Liver (tissue), 9 donors: ENCODE measurements around the gene ELF1. TPM values are rescaled to one million over a fixed set of nuclear protein-coding genes. Genes with fewer than 3 reads are reported as not detected.

Experiments
- DNase-seq: peaks from one replicate; pipeline ENCODE4 v3.0.0-alpha.2; 2017; ENCODE audit warnings: low spot score
- H3K27ac ChIP-seq, 2 donors: one replicate each; pipeline ENCODE4 v1.7.0; 2013; ENCODE audit warnings: inconsistent platforms in 2 of 2, low read length in 2 of 2, control low read depth in 1 of 2, low read depth in 1 of 2, mild to moderate bottlenecking in 1 of 2
- H3K27me3 ChIP-seq, 4 donors: one replicate each; pipeline versions ENCODE4 v1.6.1 to v1.7.0; 2013; ENCODE audit warnings: low read length in 3 of 4, inconsistent platforms in 1 of 4, mild to moderate bottlenecking in 1 of 4, moderate library complexity in 1 of 4; ENCODE audit not compliant: control insufficient read depth in 4 of 4, insufficient read depth in 4 of 4
- H3K36me3 ChIP-seq, 4 donors: one replicate each; pipeline versions ENCODE4 v1.6.1 to v1.7.0; 2013; ENCODE audit warnings: low read length in 3 of 4, mild to moderate bottlenecking in 3 of 4, low read depth in 1 of 4, moderate library complexity in 1 of 4; ENCODE audit not compliant: control insufficient read depth in 4 of 4, insufficient read depth in 3 of 4
- H3K4me1 ChIP-seq, 4 donors: one replicate each; pipeline versions ENCODE4 v1.6.1 to v1.7.0; 2013; ENCODE audit warnings: low read length in 3 of 4, mild to moderate bottlenecking in 3 of 4, moderate library complexity in 1 of 4; ENCODE audit not compliant: control insufficient read depth in 4 of 4, insufficient read depth in 4 of 4
- H3K4me3 ChIP-seq, 3 donors: one replicate each; pipeline versions ENCODE4 v1.6.1 to v1.7.0; 2013; ENCODE audit warnings: low read length in 3 of 3, control low read depth in 1 of 3, low read depth in 1 of 3, mild to moderate bottlenecking in 1 of 3
- H3K9ac ChIP-seq, 2 donors: one replicate each; pipeline ENCODE4 v1.7.0; 2013; ENCODE audit warnings: low read length in 2 of 2, mild to moderate bottlenecking in 2 of 2, moderate library complexity in 2 of 2, control low read depth in 1 of 2, low read depth in 1 of 2
- H3K9me3 ChIP-seq, 4 donors: one replicate each; pipeline versions ENCODE4 v1.6.1 to v1.7.0; 2013; ENCODE audit warnings: low read length in 3 of 4; ENCODE audit not compliant: control insufficient read depth in 4 of 4
- ATF3 ChIP-seq: IDR thresholded peaks from 2 replicates; pipeline ENCODE4 v1.6.1; 2016; ENCODE audit warnings: antibody characterized with exemption
- CTCF ChIP-seq: fragments of 150-350 bp; IDR thresholded peaks from 2 replicates; pipeline ENCODE4 v1.5.1; 2017; ENCODE audit warnings: improper control_type of control experiment, low read depth, low read length; ENCODE audit not compliant: missing input control
- EGR1 ChIP-seq, 2 donors: IDR thresholded peaks; 2 replicates each; pipeline ENCODE4 v1.6.1; 2016 to 2018; ENCODE audit warnings: antibody characterized with exemption in 2 of 2, low read depth in 2 of 2
- FOXA1 ChIP-seq: IDR thresholded peaks from 2 replicates; pipeline ENCODE4 v1.6.1; 2016; ENCODE audit warnings: antibody characterized with exemption
- FOXA2 ChIP-seq: IDR thresholded peaks from 2 replicates; pipeline ENCODE4 v1.6.1; 2016; ENCODE audit warnings: antibody characterized with exemption
- GABPA ChIP-seq, 2 donors: IDR thresholded peaks in 1 of 2; conservative IDR thresholded peaks in 1 of 2; 2 replicates each; pipeline ENCODE4 v1.6.1; 2016; ENCODE audit warnings: antibody characterized with exemption in 2 of 2, mild to moderate bottlenecking in 1 of 2, moderate library complexity in 1 of 2
- HNF4A ChIP-seq, 2 donors: conservative IDR thresholded peaks; 2 replicates each; pipeline ENCODE4 v1.6.1; 2016; ENCODE audit warnings: antibody characterized with exemption in 2 of 2, mild to moderate bottlenecking in 2 of 2
- HNF4G ChIP-seq: IDR thresholded peaks from 2 replicates; pipeline ENCODE4 v1.6.1; 2016; ENCODE audit warnings: antibody characterized with exemption
- JUND ChIP-seq, 2 donors: IDR thresholded peaks; 2 replicates each; pipeline ENCODE4 v1.6.1; 2016; ENCODE audit warnings: antibody characterized with exemption in 2 of 2
- MAX ChIP-seq: IDR thresholded peaks from 2 replicates; pipeline ENCODE4 v1.6.1; 2016; ENCODE audit warnings: antibody characterized with exemption
- NR2F2 ChIP-seq: IDR thresholded peaks from 2 replicates; pipeline ENCODE4 v1.6.1; 2016; ENCODE audit warnings: antibody characterized with exemption
- RAD21 ChIP-seq, 2 donors: IDR thresholded peaks; 2 replicates each; pipeline ENCODE4 v1.6.1; 2016; ENCODE audit warnings: antibody characterized with exemption in 2 of 2, mild to moderate bottlenecking in 2 of 2
- REST ChIP-seq: IDR thresholded peaks from 2 replicates; pipeline ENCODE4 v1.6.1; 2016; ENCODE audit warnings: antibody characterized with exemption, mild to moderate bottlenecking
- RXRA ChIP-seq, 2 donors: IDR thresholded peaks; 2 replicates each; pipeline ENCODE4 v1.6.1; 2017 to 2018; ENCODE audit warnings: antibody characterized with exemption in 2 of 2, mild to moderate bottlenecking in 1 of 2
- SP1 ChIP-seq: IDR thresholded peaks from 2 replicates; pipeline ENCODE4 v1.6.1; 2018; ENCODE audit warnings: antibody characterized with exemption, mild to moderate bottlenecking
- TAF1 ChIP-seq: conservative IDR thresholded peaks from 2 replicates; pipeline ENCODE4 v1.6.1; 2016; ENCODE audit warnings: antibody characterized with exemption, mild to moderate bottlenecking
- YY1 ChIP-seq: IDR thresholded peaks from 2 replicates; pipeline ENCODE4 v1.6.1; 2016; ENCODE audit warnings: antibody characterized with exemption, mild to moderate bottlenecking
- ZBTB33 ChIP-seq: IDR thresholded peaks from 2 replicates; pipeline ENCODE4 v1.6.1; 2016; ENCODE audit warnings: antibody characterized with exemption
- WGBS: extraction: QIAGEN DNeasy Blood & Tissue Kit; methylation state at CpG from one replicate; pipeline ENCODE4 v1.1.7; 2013; 5-methylcytosine and 5-hydroxymethylcytosine counted together
- polyA plus RNA-seq, 2 donors: library from polyadenylated mRNA; stranded (reverse) in 1 of 2; unstranded in 1 of 2; fragments of 200-250 nt in 1 of 2; fragments of >200 nt in 1 of 2; fragmentation: Nextera tagmentation in 1 of 2; extraction: Ambion mirVana in 1 of 2; gene quantifications; one replicate each; pipeline versions ENCODE4 v1.2.1 to v1.2.3, GENCODE V29; 2013 to 2015
- total RNA-seq, 2 donors: library from RNA; depleted of rRNA; stranded (reverse); fragments of >200 nt; gene quantifications; one replicate each; pipeline ENCODE4 v1.2.3, GENCODE V29; 2014
- donor health status: healthy.
- donor health status: healthy.
- donor health status: healthy.
- donor health status: healthy.
- donor health status: healthy.

The ELF1 gene
- total and polyA plus RNA-seq, 4 donors = 15.3 to 57.2 (median 26.5) TPM

- no peak for TF ChIP-seq REST
- no peak for TF ChIP-seq CTCF
- no peak for TF ChIP-seq TAF1
- no peak for TF ChIP-seq JUND (IDR thresholded peaks at IDR 0.05)
- no peak for TF ChIP-seq HNF4A (conservative IDR thresholded peaks at IDR 0.05)
- no peak for TF ChIP-seq EGR1 (IDR thresholded peaks at IDR 0.05; ENCODE audit: low read depth in 2 of 2)
- TF ChIP-seq ATF3 = no peak
Observed at GRCh38 chr13:40975441-40975840, 43.7 kb downstream of the ELF1 start (continued).

- no peak for DNase-seq
- 30% methylated on average over 4 of the region's 4 CpGs for WGBS
- H3K27me3 ChIP-seq = no peaks in the 10 kb centered on the region
- H3K27ac ChIP-seq = peak overlapping the region in 1 of 2 donors; percentile 12
- H3K4me3 ChIP-seq = no peak overlapping the region
- H3K4me1 ChIP-seq = peaks cover 15 to 48% (median 21%) of the 10 kb centered on the region in 4 donors
- peak; percentile 45 for TF ChIP-seq YY1
- no peak for TF ChIP-seq TAF1
- TF ChIP-seq RXRA (IDR thresholded peaks at IDR 0.05) = peak in 1 of 2 donors; percentile 9
- no peak for TF ChIP-seq EGR1 (IDR thresholded peaks at IDR 0.05; ENCODE audit: low read depth in 2 of 2)
- TF ChIP-seq FOXA1 = peak; percentile 22
- TF ChIP-seq MAX = no peak
- no peak for TF ChIP-seq HNF4G
- no peak for TF ChIP-seq ZBTB33
- no peak for TF ChIP-seq REST
- TF ChIP-seq FOXA2 = peak; percentile 32
- TF ChIP-seq SP1 = no peak
- no peak for TF ChIP-seq NR2F2
- TF ChIP-seq JUND (IDR thresholded peaks at IDR 0.05) = no peak
- TF ChIP-seq GABPA (IDR thresholded peaks at IDR 0.05 in 1 of 2, conservative IDR thresholded peaks at IDR 0.05 in 1 of 2) = no peak
- TF ChIP-seq RAD21 (IDR thresholded peaks at IDR 0.05) = peak; percentile 72 to 79
- TF ChIP-seq CTCF = peak; percentile 53
- TF ChIP-seq HNF4A (conservative IDR thresholded peaks at IDR 0.05) = peak; percentile 17 to 30
- no peak for TF ChIP-seq ATF3
- H3K36me3 ChIP-seq = no peaks in the 10 kb centered on the region
- no peaks in the 10 kb centered on the region for H3K9me3 ChIP-seq
- no peak overlapping the region for H3K9ac ChIP-seq
Observed at GRCh38 chr13:40974460-40975407, 44.4 kb downstream of the ELF1 start.
